ENCODE data around the gene COQ9. TPM values are rescaled to one million over a fixed set of nuclear protein-coding genes. Genes with fewer than 3 reads are reported as not detected.

COQ9 gene
- total and polyA plus RNA-seq, 11 donors = 126 to 436 (median 191) TPM

- TF ChIP-seq POLR2A (IDR thresholded peaks at IDR 0.05) (no peak), CTCF (IDR thresholded peaks at IDR 0.05) (no peak)
- Histone ChIP-seq H3K4me3 (peak overlapping the region; percentile 4 to 71 (median 60)), H3K27ac (peak overlapping the region; percentile 18 to 75 (median 58)), H3K4me1 (peaks cover 3 to 57% (median 41%) of the 10 kb centered on the region in 12 donors), H3K36me3 (peaks cover 0 to 6% (median 0%) of the 10 kb centered on the region in 9 donors), H3K9me3 (no peaks in the 10 kb centered on the region), H3K27me3 (peaks cover 0 to 6% (median 0%) of the 10 kb centered on the region in 9 donors)
- DNase-seq = peak; percentile 48 to 78 (median 60)
- peak; percentile 44 to 75 (median 62) for ATAC-seq
- WGBS, 4 donors = 30 to 47% (median 35%) methylated on average over 12 to 15 of the region's 15 CpGs
- intact Hi-C loops (cut with DNase I) = loop anchor here in 7 of 10 donors (5.0 kb wide), 2 partner anchors 32 to 37 kb away; no protein-coding TSS in a partner anchor
These were observed 32.9 kb downstream of the COQ9 start for GRCh38 chr16:57479976-57480753.

GRCh38 chr16:57480754-57481230, 33.5 kb downstream of the COQ9 start:
- ATAC-seq = no peak
- DNase-seq = no peak
- Histone ChIP-seq H3K9me3 (no peaks in the 10 kb centered on the region), H3K27ac (peak overlapping the region in 10 of 12 donors; percentile 18 to 75 (median 58)), H3K36me3 (peaks cover 0 to 3% (median 0%) of the 10 kb centered on the region in 9 donors), H3K4me3 (peak overlapping the region in 3 of 12 donors; percentile 59 to 60 (median 60)), H3K4me1 (peaks cover 3 to 62% (median 46%) of the 10 kb centered on the region in 12 donors), H3K27me3 (peaks cover 0 to 6% (median 0%) of the 10 kb centered on the region in 9 donors)
- TF ChIP-seq CTCF (IDR thresholded peaks at IDR 0.05) (no peak), POLR2A (IDR thresholded peaks at IDR 0.05) (no peak)
- WGBS, 4 donors = 60 to 76% (median 69%) methylated on average over 6 of the region's 6 CpGs
- intact Hi-C loops (cut with DNase I) = no loop called here

- DNase-seq (no peak), ATAC-seq (no peak)
- Histone ChIP-seq H3K36me3 (peaks cover 0 to under 1% (median 0%) of the 10 kb centered on the region in 9 donors), H3K27ac (no peak overlapping the region), H3K4me3 (no peak overlapping the region), H3K9me3 (no peaks in the 10 kb centered on the region), H3K27me3 (peaks cover 0 to 6% (median 0%) of the 10 kb centered on the region in 9 donors), H3K4me1 (peaks cover 3 to 58% (median 42%) of the 10 kb centered on the region in 12 donors)
- intact Hi-C loops (cut with DNase I) = no loop called here
- 89 to 94% (median 91%) methylated on average over 4 of the region's 4 CpGs for WGBS, 4 donors
- TF ChIP-seq CTCF (IDR thresholded peaks at IDR 0.05) (no peak), POLR2A (IDR thresholded peaks at IDR 0.05) (no peak)
These were observed 34.1 kb downstream of the COQ9 start for GRCh38 chr16:57481421-57481820.

GRCh38 chr16:57482845-57483545, 35.7 kb downstream of the COQ9 start:
- Histone ChIP-seq H3K27me3 (peaks cover 0 to 6% (median 0%) of the 10 kb centered on the region in 9 donors), H3K4me1 (peaks cover 3 to 51% (median 41%) of the 10 kb centered on the region in 12 donors), H3K9me3 (no peaks in the 10 kb centered on the region), H3K27ac (no peak overlapping the region), H3K4me3 (no peak overlapping the region), H3K36me3 (no peaks in the 10 kb centered on the region)
- ATAC-seq (no peak), DNase-seq (no peak)
- WGBS, 4 donors = 78 to 88% (median 83%) methylated on average over 13 to 14 of the region's 14 CpGs
- TF ChIP-seq POLR2A (IDR thresholded peaks at IDR 0.05) (no peak), CTCF (IDR thresholded peaks at IDR 0.05) (no peak)
- intact Hi-C loops (cut with DNase I) = no loop called here

Measured in heart left ventricle (tissue), 16 donors.